ENCODE results near the gene NRXN3.

NRXN3 gene

DNA sequence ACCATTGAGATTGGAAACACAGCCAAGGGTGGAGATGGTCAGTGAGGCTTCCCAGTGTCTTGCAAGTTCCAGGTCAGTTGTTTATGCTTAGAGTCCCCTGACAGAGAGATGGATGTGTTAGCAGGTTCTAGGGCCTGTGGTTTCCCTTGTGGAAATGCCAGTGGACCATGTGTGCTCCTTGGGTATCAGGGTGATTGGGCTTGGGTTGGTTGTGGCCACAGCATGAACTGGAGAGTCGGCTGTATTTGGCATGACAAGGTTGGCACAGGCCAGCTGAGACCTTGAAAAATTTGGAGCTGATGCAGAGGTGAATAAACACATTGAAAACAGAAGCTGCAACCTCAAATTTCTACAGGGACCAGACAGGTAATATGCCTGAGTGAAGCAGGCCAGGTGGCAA lies 1373.2 kb downstream of the NRXN3 start:
- no peak for DNase-seq (ENCODE audit: low spot score)

DNA sequence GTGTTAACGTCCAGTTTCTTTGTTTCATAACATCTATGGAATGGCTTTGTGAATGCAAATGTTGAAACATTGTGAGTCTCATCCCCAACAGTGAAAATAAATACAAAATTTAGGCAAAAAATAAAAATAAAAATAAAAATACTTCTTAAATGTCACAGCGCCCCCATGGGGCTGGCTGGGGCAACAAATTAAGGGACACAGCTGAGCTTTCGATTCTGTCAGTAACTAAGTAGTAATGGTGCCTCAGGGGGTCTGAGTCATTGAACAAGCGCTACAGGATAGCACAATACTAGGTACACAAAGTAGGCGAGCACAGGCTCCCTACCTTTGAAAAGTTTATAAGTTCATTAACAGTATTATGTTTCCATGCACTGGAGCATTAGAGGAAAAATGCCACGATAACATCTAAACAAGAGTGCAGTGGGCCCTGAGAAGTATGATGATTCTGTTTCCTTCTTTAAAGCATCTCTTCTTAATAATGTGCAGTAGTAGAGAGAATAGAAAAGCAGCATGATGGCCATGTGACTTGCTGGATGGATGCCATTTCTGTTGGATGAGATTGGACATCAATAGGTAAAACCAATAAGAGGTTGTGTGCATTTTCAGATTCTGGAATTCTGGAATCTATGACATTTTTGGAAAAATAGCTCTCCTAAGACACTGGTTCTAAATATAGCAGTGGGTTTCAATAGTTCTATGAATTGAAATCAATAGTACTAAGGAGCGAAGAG lies 1374.0 kb downstream of the NRXN3 start:
- DNase-seq (ENCODE audit: low spot score), result no peak

DNA sequence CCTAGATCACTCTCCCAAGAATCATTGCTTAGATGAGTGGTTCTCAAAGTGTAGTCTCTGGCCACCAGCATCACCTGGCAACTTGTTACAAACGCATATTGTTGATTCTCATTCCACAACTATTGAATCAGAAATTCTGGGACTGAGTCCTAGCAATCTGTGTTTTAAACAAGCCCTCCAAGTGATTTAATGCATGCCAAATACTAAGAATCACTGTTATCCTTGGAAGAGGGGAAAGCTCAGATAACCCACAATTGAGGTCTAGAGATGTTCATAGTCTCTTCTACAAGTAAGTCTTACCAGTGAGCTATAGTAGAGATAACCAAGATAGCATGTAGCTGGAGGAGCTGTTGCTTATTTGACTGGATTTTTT lies 1374.5 kb downstream of the NRXN3 start:
- no peak for DNase-seq (ENCODE audit: low spot score)

DNA sequence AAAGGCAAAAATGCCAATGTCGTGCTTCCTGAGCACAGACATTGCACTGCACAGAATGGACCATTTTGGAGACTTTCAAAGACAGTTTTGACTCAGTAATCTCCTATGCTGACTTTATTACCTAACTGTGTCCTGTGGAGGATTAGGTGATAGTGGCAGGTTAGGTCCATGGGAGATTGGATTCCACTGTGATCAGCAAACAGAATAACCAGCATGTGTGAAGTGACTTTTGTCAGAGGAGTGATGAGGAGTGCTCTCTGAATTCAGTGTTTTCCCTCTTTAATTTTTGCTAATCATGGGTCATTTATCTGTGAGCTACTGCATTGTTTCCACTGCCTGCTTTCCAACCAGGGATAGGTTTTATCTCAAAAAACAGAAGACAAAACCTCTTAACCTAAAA lies 1378.7 kb downstream of the NRXN3 start:
- DNase-seq (ENCODE audit: low spot score), result no peak

DNA sequence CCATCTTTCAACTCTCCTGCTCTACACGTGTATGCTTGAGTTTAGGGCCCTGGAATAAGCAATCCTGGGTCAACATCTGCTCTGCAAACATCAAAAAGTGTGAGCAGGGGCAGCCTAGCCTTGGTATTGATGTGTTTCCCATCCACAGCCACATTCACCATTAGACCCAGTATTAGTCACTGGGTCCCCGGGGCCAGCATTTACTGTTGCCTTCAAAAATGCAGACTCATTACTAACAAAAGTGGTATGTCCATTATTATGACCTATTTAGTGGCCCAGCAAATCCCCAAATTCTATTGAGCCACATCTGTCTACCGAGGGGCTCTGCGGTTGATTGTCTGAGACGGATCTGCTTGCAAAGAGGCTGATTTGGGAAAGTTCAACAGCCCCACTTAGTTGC lies 1379.3 kb downstream of the NRXN3 start:
- no peak for DNase-seq (ENCODE audit: low spot score)

DNA sequence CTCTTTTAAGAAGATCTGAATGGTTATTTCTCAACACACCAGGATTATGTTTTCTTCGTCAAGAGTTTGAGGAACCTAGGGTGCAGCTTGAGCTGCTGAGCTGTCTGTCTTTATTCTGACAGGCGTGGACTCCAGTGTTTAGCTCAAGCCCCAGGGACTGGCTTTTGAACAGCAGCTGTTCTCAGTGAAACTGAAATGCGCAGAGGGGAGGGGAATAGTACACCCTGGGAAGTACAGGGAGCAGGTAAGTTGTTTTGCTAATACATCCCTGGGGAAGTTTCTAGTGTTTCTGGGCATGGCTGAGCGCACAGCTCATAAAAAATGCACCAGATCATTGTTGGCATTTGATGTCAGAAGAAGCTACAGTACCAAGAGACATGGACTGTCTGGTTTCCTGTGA lies 1381.3 kb downstream of the NRXN3 start:
- DNase-seq (ENCODE audit: low spot score), result no peak

DNA sequence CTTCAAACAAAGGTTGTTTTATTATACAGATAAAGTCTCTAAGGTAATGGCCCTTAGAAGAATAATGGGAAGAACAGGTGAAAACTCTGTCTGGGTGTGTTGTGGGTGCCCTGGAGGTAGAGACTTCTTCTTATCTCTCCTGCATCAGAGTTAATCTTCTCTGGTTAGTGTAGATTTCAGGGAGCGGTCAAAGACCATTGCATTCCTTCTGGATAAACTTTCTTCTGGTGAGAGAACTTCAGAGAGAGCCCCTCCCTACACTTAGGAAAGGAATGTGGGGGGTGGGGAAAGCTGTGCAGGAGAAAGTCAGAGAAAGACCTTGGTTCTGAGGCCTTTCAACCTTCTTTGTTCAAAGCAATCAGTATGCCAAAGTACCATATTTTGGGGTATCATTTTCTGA lies 1382.6 kb downstream of the NRXN3 start:
- no peak for DNase-seq (ENCODE audit: low spot score)

DNA sequence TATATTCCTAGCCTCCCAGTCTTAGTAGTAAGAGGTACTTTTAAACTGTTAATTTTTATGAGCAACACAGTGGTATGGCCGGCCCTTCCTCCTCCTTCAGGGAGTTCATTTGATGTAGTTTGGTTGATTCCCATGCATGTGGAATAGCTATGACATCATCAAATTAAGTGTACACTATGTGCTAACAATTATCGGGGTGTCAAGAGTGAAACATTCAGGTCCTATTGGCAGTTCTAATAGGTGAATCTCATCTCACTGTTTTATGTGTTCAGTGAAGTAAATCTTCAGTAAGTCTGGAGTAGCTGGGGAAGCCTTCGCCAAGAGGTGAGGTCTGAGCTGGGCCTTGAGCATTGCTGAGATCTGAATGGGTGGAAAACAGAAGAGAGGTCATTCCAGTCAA lies 1384.6 kb downstream of the NRXN3 start:
- DNase-seq (ENCODE audit: low spot score), result no peak

DNA sequence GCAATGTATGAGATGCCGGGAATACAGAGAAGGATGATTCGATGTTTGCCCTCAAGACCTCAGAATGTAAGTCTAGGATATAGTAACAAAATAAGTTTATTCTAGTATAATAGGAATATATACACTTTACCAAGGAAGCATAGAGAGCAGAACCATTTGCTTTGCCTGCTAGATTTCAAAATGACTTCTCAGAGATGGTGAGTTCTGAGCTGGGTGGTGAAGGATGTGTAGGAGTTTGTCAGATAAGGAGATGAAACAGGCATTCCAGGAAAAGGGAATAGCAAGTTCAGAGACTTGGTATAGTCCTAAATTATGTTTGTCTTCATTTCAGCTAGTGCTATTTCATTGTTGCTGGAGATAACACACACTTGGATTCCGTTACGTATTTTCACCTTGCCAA lies 1385.3 kb downstream of the NRXN3 start:
- DNase-seq (ENCODE audit: low spot score), result no peak

DNA sequence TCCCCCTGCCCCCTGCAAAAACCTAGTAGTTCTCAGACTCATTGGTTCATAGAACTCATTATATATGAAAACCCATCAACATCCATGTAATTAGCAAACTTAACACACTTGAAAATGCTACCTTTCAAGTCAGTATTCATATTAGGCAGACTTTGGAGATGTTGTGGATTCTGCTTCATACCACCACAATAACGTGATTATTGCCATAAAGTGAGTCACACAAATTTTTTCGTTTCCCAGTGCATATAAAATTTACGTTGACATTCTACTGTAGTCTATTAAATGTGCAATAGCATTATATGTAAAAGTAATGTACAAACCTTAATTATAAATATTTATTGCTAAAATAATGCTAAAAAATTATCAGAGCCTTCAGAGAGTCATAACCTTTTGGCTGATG lies 1387.1 kb downstream of the NRXN3 start:
- DNase-seq (ENCODE audit: low spot score), result no peak

DNA sequence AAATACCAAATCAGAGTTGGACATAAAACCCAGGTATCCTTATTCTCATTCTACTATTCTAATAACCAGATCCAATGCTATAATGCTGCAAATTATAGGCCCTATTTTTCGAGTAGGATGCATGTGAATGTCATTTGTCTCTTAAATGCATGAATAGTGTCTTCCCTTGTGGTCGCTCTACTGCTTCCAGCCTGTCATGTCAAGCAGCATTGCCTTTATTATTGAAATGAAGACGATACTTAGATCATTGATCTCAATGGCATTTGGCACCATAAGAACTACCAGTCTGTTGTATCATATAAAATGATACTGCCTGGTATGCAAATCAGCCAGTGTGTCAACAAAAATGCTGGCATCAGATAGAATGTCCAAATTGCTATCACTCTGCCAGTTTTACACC lies 1392.0 kb downstream of the NRXN3 start:
- DNase-seq (ENCODE audit: low spot score), result no peak

DNA sequence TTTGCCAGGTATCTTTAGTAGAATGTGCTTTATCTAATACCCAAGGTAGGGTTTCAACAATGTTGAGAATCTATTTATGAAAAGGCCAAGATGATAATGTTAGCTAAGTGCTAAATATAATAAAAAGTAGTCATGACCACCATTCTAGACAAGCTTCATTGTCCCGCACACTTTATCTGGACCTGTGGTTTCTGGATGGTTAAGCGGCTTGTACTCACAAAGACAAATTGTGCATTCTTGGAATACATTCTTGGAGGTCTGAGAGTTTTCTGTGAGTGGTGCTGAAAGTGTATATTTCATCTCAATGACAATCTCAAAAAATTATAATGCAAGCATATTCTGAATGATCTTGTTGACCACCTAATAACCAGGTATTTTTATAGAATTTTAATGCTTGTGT lies 1394.2 kb downstream of the NRXN3 start:
- no peak for DNase-seq (ENCODE audit: low spot score)

DNA sequence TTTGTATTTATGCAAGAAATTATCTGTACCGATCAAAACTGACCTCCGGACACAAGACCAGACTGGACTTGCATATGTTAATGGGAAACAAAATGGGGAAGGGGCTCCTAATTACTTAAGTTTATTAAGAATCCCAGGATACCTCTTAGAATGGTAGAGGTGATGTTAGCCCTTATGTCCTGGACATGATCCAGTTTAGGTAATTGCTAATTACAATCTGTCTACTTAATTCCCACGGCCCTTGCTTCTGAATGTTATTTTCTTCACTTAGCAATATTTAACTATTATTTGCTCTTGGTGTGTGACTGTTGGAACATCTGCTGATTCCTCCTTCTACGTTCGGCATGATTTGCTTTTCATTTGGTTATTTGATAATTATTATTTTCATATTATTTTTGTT lies 1397.1 kb downstream of the NRXN3 start:
- DNase-seq (ENCODE audit: low spot score), result no peak

DNA sequence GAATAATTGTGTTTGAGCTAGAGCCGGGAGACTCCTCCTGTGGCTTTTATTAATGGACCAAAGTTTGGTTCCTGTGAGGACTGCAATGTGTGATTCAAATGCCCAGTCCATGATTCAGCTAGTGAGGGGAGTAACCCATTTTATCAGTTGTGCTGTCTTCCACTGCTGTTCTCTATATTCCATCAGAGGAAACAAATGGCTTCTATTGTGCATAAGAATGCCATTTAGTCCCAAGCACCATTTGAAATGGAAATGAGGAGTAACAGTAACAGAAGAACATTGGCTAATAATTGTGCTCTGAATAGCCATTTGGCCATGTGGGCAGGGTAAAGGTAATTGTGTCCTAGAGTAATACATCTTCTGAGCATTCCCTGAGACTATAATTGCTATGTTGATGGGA lies 1398.4 kb downstream of the NRXN3 start:
- DNase-seq (ENCODE audit: low spot score), result peak; percentile 25

DNA sequence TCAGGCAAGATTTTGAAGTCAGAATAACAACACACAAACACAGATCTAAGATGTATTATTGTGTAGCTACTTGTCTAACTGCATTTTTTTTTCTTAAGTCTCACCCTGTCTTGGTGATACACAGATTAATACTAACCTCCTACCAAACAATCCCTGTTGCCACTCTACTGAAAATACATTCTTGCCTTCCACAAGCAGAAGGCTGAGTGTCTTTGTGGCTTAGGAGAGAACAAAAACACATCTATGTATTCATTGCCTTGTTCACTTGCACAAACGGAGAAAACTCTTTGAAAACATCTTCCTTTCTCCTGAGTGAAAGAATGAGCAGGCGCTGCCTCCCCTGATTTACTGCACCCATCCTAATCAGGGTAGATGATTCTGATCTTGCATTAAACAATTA lies 1398.9 kb downstream of the NRXN3 start:
- DNase-seq (ENCODE audit: low spot score), result no peak

DNA sequence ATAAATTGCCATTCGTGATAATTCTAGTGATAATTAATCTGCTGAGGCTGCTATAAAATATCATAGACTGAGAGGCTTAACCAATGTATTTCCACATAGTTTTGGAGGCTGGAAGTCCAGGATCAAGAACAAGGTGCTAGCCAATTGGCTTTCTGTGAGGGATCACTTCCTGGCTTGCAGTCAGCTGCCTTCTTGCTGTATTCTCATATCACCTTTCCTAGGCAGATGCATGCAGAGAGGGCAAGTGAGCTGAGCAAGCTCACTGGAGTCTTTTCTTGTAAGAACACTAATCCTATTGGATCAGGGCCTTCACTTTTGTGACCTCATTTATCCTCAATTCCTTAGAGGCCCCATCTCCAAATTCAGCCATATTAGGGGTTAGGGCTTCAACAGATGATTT lies 1400.5 kb downstream of the NRXN3 start:
- DNase-seq (ENCODE audit: low spot score), result no peak

DNA sequence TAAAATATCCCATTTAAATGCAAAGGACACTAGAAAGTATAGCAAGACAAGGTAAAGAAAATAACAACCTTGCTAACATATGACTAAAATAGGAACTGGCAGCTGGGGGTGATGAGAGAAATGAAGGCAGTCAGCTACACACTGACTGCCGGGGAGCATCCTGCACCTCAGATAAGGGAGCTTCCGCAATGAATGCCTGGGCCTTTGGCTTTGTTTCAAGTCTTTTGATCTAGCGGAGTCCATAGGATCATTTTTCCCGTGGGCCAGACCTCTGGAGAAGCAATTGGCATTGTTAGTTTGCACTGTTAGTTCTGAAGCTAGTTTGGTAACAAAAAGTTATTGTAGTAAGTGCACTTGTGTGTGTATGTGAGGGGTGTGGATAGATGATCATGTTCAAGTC lies 1401.2 kb downstream of the NRXN3 start:
- no peak for DNase-seq (ENCODE audit: low spot score)

DNA sequence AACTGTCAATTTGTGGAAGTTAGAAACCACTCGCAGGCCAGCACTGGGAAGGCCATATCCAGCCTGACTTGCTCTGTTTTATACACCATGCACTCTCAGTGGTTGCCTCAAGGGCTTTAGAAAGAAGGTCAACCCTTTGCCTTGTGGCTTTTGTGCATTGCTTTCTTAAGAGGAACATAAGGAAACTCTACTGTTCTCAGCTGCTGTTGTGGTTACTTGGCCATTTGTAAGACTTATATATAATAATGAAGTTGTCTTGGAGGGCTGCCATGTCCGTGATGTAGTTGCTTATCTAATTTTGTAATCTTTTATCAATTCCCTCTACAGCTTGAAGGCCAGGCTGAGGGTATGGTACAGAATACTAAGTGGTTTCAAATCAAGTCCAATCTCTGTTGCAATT lies 1403.3 kb downstream of the NRXN3 start:
- DNase-seq (ENCODE audit: low spot score), result no peak

DNA sequence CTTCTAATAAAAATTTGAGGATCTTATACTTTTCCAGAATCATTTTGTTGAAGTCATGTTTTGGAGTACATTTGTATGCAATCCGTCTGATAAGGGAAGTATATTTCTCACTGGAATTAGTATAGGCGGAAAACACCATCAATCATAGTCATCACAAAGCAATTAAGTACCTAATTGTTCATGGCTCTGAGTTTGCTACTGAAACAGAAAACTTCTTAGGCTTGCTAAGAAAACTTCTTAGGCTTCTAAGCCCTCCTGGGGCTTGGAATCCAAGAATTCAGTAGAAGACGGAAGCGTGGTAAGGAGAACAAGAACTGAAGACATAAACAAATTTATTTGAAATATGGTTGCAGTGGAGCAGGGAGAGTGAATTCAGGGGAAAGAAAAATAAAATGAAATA lies 1404.9 kb downstream of the NRXN3 start:
- no peak for DNase-seq (ENCODE audit: low spot score)

DNA sequence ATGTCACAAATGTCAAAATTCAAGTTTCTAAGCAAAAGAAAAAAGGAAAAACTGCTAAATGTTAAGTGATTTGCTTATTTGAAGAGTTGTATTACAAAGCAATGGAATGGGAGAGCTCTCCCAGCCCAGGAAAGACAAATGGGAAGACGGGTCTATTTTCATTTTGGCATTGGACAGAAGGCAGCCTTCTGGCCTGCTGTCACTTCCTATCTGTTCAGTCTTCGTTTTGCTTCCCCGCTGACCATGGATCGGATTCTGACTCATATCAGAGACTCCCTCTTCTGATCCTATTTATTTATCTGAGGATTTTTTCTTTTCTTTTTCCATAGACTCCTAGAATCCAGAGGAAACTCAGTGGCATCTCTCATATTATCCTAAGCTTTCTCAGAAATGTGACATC lies 1406.3 kb downstream of the NRXN3 start:
- DNase-seq (ENCODE audit: low spot score), result no peak

DNA sequence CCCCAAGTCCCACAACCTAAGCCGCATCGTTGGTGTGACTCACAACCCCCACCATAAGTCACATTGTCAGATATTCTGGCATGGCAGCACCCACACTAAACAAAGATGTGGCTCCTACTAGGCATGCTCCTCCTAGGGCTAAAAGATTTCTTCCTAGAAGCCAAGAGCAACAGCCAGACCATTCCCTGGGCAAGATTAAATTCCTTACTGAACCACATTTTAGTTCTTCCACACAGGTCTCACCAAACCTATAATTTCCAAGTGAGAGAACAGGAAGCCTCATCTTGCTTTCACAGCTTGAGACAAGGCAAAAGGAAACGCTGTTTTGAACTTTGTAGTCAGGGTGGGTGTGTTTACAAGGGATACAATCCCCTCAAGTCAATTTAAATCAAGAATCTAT lies 1408.3 kb downstream of the NRXN3 start:
- DNase-seq (ENCODE audit: low spot score), result no peak

DNA sequence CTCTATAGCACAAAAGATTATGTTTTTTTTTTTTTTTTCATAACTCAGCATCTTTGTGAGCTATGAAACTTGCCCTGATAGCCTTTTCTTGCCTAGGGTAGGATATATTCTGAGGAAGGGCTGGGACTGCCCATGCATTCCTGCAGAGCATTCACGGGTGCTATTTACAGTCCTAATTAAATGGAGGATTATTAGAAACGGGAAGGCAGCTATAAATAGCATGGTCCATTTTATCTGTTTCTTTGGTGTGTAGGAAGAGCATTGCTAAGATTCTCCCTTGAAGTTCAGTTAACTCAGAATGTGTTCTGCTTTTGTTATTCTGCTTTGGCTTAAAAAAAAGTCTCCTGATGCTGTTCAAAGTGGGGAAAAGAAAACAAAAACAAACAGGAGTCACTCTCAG lies 1410.2 kb downstream of the NRXN3 start:
- DNase-seq (ENCODE audit: low spot score), result no peak

DNA sequence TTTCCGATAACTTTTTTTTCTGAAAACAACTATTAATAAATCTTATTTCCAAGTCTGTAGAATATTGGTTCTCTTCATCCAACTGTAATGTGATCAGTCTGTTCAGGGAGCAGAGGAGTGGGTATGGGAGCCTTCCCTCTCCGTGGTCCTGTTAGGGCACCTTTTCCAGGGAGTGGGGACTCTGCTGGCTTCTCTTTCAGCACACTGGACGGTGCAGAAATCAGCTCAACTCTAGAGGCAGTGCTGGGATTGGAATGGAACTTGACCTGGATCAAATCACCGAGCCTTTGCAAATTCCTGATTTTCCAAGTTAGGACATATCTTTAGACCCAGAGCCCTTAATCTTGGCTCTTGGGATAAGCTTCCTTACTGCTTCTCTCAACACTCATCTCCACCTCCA lies 1410.7 kb downstream of the NRXN3 start:
- DNase-seq (ENCODE audit: low spot score), result no peak

DNA sequence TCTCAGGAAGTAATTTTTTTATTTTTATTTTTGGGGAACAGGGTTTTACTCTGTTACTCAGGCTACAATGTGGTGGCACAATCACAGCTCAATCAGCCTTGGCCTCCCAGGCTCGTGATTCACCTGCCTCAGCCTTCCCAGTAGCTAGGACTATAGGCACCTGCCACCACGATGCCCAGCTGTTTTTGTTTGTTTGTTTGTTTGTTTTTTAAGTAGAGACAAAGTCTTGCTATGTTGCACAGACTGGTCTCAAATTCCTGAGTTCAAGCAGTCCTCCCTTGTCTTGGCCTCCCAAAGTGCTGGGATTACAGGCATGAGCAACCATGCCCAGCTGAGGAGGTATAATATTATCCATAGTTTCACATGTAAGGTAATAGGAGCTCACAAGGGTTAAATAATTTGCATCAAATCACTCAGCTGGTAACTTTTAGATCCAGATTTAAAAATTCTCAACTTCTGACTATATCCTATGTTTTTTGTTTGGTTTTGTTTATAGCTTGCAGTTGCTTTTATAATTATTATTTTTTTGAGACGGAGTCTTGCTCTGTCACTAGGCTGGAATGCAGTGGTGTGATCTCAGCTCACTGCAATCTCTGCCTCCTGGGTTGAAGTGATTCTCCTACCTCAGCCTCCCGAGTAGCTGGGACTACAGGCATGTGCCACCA lies 1411.9 kb downstream of the NRXN3 start:
- DNase-seq (ENCODE audit: low spot score), result no peak

All from putamen (tissue), 1 donor.